DMS 273 (cell line): ENCODE data around the gene PARD3.
A peak's percentile ranks its signal among the peaks of the same experiment; 100 is the strongest.

Experiments used
- DNase-seq: peaks from one replicate; lab custom pipeline; 2025; ENCODE audit not compliant: unreplicated experiment; lab: John Stamatoyannopoulos, UW

PARD3 gene

DNA sequence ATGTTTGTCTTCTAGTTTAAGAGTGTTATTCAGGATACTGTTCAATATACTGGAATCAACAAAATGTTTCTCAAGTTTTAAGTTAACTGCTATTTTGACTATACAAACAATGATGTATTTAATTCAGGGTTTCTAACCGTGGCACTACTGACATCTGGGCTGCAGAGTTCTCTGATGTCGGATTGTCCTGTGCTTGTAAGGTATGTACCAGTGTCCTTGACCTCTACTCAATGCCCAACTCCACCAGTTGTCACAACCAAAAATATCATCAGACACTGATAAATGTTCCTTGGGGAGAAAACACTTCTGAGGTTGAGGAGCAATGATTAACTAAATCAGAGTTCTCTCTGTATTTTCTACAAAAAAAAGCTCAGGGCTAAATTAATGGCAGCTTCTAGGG, 301.5 kb downstream of the PARD3 start:
- no peak for DNase-seq

DNA sequence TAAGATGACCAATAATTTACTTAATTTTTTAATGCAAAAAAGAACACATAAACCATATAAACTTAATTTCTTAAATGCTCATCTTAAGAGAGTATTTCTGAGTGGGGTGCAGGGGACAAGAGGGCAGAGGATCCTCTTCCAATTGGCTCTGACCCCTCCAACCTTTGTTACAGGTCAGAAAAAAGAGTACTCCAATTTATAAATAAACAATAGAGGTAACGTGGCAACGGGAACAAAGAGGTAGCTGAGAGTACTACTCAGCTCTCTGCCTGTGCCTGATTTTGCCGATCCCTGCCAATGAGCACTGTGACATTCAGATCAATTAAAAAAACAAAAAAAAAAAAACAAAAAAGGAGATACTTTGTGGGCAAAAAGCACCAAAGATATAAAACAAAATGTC, 307.9 kb downstream of the PARD3 start:
- no peak for DNase-seq

DNA sequence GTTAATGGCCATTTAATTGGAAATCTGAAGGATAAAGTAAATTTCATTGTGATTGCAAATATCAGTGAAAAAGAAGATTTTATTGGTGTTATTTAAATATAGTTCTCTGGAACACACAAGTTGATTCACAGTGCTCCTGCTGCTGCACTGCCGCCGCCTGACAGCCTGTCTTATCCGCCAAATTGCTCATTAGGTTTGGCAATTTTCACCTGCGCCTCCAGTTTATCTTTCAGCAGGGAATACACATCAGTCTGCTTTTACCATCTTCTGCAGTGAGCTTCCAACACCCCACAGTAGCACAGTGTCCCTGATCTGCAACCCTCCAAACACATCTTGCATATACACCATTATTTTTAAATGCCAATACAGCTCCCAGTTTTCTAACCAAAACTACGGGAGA, 308.3 kb downstream of the PARD3 start:
- DNase-seq, result no peak

DNA sequence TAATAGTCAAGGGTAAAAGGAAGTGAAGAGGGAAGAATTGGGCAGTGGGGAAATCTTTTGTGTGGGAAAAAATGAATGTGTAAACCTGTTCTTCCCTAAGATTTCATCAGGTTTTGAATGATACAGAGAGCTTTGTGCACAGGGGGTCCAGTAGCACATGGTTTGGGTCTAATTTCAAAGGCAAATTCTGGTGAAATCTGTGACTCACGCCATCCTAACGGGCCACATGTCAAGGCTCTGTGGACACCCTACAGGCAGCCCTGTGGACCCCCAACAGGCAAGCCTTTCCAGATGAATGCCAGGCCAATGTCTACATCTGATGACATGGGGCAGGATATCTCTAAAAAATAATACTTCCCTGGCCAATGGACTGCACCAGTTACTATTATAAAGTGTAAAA, 309.8 kb downstream of the PARD3 start:
- no peak for DNase-seq

DNA sequence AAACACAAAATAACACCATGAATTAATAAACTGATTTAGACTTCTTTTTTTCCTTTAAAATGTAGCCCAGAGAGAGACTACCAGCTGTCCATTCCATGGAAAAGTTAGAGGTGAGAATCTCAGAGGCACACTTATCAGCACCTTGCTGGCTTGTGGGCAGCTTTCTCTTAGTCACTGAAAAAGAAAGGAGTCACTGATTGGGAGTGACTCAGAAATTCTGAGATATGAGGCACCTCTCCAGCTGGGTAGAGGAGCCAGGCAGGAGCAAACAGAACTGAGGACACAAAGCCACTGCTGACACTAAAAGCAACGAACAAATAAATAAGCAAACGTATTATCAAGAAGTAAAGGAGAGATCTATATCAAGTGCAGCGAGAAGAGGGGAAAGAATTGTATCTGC, 310.6 kb downstream of the PARD3 start:
- DNase-seq, result no peak

DNA sequence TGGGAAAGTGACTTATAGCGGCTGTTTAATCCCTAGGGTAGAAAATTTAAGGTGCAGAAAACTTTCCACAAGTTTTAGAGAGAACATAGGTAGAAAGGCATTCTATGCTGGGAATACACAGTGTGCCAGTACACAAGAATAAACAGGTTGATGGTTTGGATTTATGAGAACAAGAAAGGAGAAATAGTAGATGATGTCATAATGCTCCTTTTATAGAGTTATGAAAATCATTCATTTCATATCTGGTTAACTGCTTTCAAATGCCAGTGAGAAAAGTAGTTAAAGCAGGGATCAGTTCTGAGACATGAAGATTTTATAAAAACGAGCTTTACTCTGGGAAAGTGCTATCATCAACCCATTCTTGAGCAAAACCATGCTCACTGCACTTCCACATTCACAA, 311.4 kb downstream of the PARD3 start:
- no peak for DNase-seq

DNA sequence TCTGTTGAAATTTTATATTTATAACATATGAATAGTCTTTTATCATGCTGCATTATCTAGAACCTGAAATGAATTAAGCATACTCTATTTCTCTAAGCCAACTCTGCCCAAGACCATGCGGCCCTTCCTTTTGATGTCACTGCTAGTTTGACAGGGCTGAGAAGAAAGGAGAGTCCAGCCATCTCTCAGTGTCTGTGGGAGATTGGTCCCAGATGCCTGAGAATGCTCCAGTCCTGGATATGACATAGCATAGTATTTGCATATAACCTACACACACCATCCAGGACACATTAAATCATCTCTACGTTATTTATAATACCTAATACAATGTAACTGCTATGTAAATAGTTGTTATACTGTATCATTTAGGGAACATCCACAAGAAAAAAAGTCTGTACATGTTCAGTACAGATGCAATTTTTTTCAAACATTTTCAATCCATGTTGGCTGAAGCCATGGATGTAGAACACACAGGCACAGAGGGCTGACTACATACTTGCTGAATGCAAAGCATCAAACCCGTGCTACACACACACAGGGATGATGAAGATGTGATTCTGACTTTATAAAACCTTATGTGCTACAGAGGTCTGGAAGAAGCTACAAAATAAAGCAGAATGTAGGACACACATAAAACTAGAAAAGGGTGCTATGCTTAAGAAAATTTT, 315.4 kb downstream of the PARD3 start:
- DNase-seq, result no peak

DNA sequence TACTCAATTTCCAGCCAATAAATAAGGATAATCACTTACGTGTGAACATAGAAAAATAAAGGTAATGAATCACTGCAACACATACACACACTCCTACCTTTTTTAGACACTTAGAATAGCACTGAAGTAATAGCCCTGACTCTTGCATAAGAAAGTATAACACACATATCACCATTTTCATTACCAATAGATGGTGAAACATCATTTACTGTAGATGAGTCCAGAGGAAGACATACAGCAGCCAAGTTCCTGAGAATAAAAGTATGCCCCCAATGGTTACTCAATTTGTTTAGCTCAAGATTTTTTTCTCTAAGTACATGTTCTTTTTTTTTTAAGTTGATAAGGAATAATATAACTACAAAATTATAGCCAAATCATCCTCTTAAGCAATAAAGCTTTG, 316.3 kb downstream of the PARD3 start:
- DNase-seq, result no peak

DNA sequence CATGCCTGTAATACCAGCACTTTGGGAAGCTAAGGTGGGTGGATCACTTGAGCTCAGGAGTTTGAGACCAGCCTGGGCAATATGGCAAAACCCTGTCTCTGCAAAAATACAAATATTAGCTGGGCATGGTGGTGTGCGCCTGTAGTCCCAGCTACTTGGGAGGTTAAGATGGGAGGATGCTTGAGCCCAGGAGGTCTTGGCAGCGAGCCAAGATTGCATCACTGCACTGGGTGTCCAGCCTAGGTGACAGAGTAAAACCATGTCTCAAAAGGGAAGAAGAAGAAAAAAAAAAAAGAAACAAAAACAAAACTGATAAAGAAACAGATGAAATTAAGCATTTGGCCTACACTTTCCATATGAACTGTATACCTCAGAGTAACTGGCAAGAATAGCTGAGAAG, 319.2 kb downstream of the PARD3 start:
- DNase-seq, result peak; percentile 4

DNA sequence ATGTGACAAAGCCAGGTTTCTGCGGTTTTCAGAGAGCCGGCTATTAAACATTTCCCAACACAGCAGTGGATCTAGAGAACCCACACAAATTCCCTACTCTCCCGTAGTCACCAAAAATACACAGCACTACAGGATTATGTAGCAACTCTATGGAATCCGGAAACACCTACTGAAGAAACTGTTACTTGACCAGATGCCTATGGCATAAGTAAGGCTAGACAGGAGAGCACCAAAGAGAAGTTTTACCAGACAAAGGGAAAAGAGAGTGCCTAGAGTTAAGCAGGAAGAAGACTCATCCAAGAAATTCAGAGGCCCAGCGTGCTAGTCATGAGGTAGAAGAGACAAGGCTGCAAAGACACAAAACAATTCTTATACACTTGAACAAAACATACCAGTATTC, 321.1 kb downstream of the PARD3 start:
- no peak for DNase-seq

DNA sequence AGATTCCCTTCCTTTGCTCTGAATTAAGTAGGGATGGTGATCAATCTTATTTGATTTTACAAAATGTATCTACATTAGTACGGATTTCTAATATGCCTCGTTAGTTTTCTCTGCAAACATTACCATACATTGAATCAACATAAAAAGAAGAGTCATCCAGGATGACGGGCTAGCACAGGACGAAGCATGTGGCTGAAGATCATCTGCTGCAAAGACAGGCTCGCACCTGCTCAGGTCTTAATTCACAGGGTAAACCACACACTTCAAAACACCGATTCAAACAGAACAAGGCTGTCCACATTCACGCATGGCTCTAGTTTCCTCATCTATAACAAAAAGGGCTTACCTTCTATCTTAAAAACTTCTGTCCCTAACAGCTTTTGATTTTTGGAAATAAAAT, 323.0 kb downstream of the PARD3 start:
- DNase-seq, result no peak

DNA sequence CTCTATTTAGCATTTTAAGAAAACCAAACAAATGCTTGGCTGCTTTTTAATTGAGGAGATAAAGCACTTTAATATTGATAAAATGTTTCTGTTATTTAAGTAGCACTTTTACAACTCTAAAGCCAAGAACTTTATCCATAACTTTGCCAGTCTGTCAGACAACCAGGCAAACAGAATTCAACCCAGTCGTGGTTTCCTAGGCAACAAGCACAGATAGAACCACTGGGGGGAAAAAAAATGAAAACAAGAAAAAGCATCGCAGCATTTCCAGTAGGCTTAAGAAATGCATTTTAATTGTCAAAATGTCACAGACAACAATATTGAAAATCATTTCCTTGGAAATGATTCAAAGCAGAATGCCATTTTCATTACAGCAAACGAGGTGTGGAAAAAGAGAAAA, 323.4 kb downstream of the PARD3 start:
- DNase-seq, result peak; percentile 9

DNA sequence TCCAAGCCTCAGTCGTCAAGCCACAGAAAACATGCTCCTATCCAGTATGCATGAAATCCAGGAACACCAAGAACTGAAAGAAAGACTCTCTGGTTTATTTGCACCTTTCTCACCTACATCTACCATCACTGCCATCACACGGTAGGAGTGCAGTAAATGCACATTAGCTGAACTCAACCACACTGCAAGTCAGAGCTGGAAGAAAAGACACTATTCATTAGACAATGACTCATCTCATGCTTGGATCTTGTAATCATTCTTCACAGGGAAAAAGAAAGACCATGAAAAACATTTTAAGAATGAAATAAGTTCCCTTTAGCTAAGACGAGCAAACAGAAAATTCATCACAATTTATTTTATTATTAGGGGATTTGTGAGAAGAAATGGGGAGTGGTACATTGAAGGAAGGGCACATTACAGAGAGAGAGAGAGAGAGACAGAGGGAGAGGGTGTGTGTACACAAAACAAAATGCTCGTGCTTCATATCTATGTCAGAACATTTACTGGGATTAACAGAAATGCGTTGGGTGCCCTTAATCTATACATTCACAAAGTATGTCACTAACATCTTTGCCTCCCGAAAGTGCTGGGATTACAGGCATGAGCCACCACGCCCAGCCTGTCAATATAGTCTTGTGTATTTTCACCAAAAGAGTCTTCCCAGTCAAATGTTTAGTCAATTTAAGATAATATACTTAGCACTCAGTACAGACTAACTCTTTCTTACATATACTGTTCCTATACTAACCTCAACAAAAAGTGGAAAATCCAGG, 324.9 kb downstream of the PARD3 start:
- DNase-seq, result no peak

DNA sequence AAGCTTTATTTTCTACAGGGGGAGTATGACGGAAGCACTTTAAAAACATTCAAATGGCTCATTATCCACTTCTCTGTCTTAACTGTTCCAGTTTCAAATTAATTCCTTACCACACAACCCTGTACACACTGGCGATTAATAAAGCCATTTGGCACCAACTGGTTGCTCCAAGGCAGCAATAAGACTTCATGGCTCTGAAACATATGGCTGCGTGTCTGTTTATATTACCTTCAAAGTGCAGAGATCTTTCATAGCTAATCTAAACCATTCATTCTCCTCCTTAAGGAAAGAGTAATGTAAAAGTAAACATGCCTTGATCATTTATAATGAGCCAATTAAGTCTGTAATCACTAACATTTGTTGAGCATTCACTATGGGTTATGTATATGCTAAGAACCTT, 325.7 kb downstream of the PARD3 start:
- no peak for DNase-seq

DNA sequence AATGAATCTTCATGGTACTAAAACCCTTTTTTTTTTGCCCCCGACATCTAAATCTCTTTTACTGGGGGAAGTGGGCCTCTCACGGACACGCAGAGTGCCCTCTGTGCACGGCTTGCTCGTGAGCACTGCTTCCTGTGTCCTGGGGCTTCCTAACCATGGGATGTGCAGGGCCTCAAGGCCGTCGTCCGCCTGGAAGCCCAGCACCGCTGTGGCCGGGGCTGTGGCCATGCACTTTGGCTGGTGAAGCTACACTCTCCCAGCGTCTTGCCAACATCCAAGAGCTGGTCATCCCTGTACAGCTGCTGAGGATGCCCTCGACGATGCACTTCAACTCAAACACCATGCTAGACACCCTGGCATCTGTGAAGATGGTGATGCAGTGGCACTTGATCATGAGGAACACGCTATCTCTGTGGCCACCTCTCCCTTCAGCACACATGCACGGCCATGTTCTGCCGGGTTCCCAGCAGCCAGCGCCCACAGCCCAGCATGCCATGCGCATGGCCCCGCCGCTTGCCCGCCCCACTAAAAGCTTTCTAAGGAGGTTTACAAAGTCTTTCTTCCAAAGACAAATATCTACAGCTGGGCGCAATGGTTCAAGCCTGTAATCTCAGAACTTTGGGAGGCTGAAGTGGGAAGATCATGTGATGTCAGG, 326.5 kb downstream of the PARD3 start:
- no peak for DNase-seq

DNA sequence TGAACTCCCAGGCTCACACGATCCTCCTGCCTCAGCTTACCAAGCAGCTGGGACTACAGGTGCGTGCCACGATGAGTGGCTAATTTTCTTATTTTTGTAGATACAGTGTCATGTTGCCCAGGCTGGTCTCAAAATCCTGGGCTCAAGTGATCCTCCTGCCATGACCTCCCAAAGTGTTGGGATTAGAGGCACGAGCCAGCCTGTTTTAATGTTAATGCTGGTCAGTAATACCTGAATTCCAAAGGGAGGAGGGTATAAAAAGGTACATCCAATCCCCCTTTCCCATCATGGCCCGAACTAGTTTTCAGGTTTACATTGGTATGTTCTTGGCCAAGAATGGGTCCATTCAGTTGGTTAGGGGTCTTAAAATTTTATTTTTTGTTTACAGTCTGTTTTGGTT, 329.1 kb downstream of the PARD3 start:
- no peak for DNase-seq

DNA sequence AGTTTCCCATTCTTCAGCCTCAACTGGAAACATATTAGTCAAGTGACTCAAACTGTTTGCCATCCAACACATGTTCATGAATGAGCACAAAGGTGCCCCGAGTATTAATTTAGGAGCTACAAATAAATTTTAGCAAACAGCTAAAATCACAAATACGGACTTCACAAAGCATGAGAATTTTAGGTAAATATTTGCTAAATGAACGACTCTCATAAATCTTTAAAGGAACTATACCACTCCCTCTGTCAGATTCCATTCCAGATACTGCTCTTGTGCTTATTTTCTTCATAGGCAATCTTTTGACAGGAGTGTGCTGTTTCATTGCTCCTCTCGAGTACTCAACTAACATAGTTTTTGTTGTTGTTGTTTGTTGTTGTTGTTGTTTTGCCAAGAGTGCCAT, 330.9 kb downstream of the PARD3 start:
- DNase-seq, result no peak

DNA sequence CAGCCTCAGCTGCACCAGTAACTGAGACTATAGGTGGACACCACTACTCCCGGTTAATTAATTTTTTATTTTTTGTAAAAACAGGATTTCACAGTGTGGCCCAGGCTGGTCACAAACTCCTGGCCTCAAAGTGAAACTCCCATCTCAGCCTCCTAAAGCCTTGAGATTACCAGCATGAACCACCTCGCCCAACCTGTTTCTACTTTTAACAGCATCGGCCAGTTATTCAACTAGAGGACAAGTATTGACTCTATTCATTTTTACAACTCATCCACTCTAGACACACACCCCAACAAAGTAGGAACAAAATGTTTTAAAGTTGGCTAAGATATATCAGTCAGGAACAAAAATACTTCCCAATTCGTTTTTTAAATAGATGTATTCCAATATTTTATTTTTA, 334.8 kb downstream of the PARD3 start:
- no peak for DNase-seq

DNA sequence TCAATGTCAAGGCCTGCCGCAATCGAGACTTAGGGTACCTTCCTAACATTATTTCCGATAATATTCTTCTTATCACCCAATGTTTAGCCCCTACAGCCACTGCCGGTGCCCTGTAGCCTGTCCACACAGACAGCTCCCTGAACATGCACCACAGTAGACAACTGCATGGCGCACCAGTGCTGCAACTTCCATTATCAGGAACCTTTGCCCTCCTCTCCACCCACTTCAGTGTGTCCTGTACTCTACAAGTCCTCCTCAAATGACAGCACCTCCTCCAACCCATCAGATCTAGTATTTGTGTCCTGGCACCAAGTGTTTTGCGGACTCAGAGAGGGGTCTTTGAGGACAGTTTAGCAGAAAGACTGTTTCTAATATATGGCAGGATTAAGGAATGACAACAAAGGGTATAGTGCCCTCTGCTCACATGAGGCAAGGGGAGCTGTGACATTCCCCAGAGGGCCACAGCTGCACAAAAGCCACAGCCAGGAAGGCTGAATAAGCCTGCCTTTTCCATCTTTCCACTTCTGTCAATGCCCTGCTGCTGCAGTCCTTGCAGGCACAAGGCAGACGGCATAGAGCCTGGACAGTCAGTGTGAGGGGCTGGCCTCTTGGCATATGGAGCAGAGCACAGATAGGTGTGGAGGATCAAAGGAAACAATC, 335.4 kb downstream of the PARD3 start:
- no peak for DNase-seq

DNA sequence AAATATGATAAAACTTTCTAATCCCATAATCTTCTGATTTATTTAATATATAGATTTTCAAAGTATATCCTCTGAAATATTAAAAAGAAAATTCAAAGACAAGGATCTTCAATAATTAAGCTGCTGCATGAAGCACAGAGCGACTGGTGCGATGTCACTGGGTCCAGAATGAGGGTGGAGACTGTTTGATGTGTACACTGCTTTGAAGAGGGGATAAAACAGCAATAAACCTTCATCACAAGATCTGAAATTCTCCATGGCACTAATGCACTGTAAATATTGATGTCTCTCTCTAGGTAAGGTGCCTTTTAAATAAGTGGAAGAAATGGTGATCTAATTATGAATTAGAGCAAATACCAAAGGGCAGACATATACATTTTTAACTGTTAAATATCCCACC, 337.8 kb downstream of the PARD3 start:
- no peak for DNase-seq

DNA sequence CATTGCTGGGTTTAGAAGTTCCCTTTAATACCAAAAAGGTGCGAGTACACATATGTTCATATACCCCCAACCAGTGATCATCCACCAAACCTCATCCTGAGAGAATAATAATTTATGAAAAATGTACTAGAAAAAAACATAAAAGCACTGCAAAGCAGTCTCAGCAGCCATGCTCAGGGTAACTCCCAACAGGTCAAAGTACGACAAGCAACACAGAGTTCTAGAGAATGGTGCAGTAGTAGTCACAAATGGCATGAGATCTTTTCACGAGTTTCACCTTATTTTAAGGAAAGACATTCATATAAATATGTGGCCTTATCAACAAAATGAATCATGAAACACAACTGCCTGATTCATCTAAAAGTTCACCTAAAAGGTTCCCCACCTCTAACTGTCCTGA, 338.5 kb downstream of the PARD3 start:
- no peak for DNase-seq

DNA sequence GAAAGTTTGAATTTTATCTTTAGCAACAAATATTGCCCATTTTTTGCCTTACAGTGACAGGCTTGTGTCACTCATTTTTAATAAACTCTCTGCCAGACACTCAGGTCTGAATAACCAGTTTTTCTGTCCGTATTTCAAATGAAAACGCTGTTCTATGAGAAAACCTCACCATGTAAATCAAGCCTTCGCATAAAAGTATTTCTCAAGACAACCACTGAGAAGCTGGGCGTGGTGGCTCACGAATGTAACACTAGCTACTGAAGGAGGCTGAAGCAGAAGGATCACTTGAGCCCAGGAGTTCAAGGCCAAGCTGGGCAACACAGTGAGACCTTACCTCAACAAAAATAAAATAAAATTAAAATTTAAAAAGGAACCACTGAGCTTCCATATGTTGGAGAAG, 339.3 kb downstream of the PARD3 start:
- DNase-seq, result no peak
